K562 (cell line): ENCODE measurements around the gene FASTKD3. TPM values are rescaled to one million over a fixed set of nuclear protein-coding genes. Genes with fewer than 3 reads are reported as not detected.

Experiments
- ADNP ChIP-seq: fragments of 200-800 bp; sonication (Bioruptor generic); IDR thresholded peaks from 2 replicates; pipeline ENCODE4 v1.6.1; 2016; ENCODE audit warnings: missing genetic modification characterization, missing compliant biosample characterization
- BHLHE40 ChIP-seq: IDR thresholded peaks from 2 replicates; pipeline ENCODE4 v1.6.1; 2011; ENCODE audit warnings: low read length, improper control_type of control experiment
- E2F6 ChIP-seq, 2 experiments: IDR thresholded peaks; 2 replicates each; pipeline ENCODE4 v1.6.1; 2011; ENCODE audit warnings: borderline replicate concordance in 1 of 2, control low read depth in 1 of 2, low read depth in 1 of 2, low read length in 1 of 2, mild to moderate bottlenecking in 1 of 2, mixed read lengths in 1 of 2, moderate library complexity in 1 of 2; ENCODE audit not compliant: insufficient read depth in 1 of 2, insufficient read length in 1 of 2, poor library complexity in 1 of 2, severe bottlenecking in 1 of 2; ENCODE audit errors: extremely low read depth in 1 of 2
- EHMT2 ChIP-seq: fragments of 450-650 bp; IDR thresholded peaks from 2 replicates; pipeline ENCODE4 v1.6.1; 2018; ENCODE audit warnings: antibody characterized with exemption
- EZH2 ChIP-seq: IDR thresholded peaks from 2 replicates; pipeline ENCODE4 v1.6.1; 2012; ENCODE audit warnings: low read depth, mild to moderate bottlenecking, inconsistent platforms, low read length, borderline replicate concordance
- HDAC8 ChIP-seq: fragments of 450-650 bp; IDR thresholded peaks from 2 replicates; pipeline ENCODE4 v1.6.1; 2016; ENCODE audit warnings: mild to moderate bottlenecking, missing genetic modification characterization, moderate library complexity, missing compliant biosample characterization
- MLLT1 ChIP-seq, 2 experiments: fragments of 450-650 bp; IDR thresholded peaks; 2 replicates each; pipeline ENCODE4 v1.6.1; 2016
- MYBL2 ChIP-seq, 2 experiments: fragments of 450-650 bp in 1 of 2; sonication (generic) in 1 of 2; formaldehyde crosslinking in 1 of 2; IDR thresholded peaks; 2 replicates each; pipeline versions ENCODE4 v1.6.1 to v1.8.1; 2017 to 2022; ENCODE audit warnings: borderline replicate concordance in 1 of 2, inconsistent platforms in 1 of 2, low read depth in 1 of 2, mild to moderate bottlenecking in 1 of 2, missing genetic modification reagents in 1 of 2, moderate library complexity in 1 of 2
- NELFE ChIP-seq: IDR thresholded peaks from 2 replicates; pipeline ENCODE4 v1.6.1; 2011; ENCODE audit warnings: mild to moderate bottlenecking; ENCODE audit not compliant: insufficient read depth, insufficient read length
- PTTG1 ChIP-seq: fragments of 450-650 bp; IDR thresholded peaks from 2 replicates; pipeline ENCODE4 v1.6.1; 2016; ENCODE audit warnings: low read depth, mild to moderate bottlenecking, missing genetic modification characterization, missing compliant biosample characterization
- RFX5 ChIP-seq: IDR thresholded peaks from 2 replicates; pipeline ENCODE4 v1.6.1; 2011; ENCODE audit warnings: low read depth, mild to moderate bottlenecking, improper control_type of control experiment, low read length
- SMARCC2 ChIP-seq: fragments of 450-650 bp; IDR thresholded peaks from 2 replicates; pipeline ENCODE4 v1.6.1; 2017; ENCODE audit warnings: antibody characterized with exemption, moderate library complexity, mild to moderate bottlenecking, low read depth
- SOX6 ChIP-seq: fragments of 450-650 bp; IDR thresholded peaks from 2 replicates; pipeline ENCODE4 v1.6.1; 2014; ENCODE audit warnings: mild to moderate bottlenecking
- STAG1 ChIP-seq: sonication (generic); formaldehyde crosslinking; IDR thresholded peaks from 2 replicates; pipeline ENCODE4 v1.5.0; 2020; ENCODE audit warnings: missing genetic modification reagents, borderline replicate concordance
- XRCC5 ChIP-seq: fragments of 200-400 bp; formaldehyde crosslinking; IDR thresholded peaks from 2 replicates; pipeline ENCODE4 v1.6.1; 2017; ENCODE audit warnings: low read depth, mild to moderate bottlenecking, low read length
- ZNF24 ChIP-seq: fragments of 450-650 bp; IDR thresholded peaks from 2 replicates; pipeline ENCODE4 v1.6.1; 2016
- ZNF384 ChIP-seq: IDR thresholded peaks from 2 replicates; pipeline ENCODE4 v1.6.1; 2012; ENCODE audit warnings: low read depth, low read length, improper control_type of control experiment
- ZNF76 ChIP-seq: fragments of 250-450 bp; sonication (Bioruptor Pico); IDR thresholded peaks from 2 replicates; pipeline ENCODE4 v1.4.0; 2020; ENCODE audit warnings: mild to moderate bottlenecking, moderate library complexity, borderline replicate concordance
- polyA plus RNA-seq, 8 experiments: library from polyadenylated mRNA; depleted of rRNA in 4 of 8; stranded (reverse) in 5 of 8; unstranded in 3 of 8; fragments of >200 nt; fragmentation: Nextera tagmentation in 2 of 8; fragmentation: Illumina TruSeq in 1 of 8; extraction: Ambion mirVana in 2 of 8; extraction: Trizol in 1 of 8; gene quantifications; 2 replicates each; pipeline versions ENCODE4 v1.2.1 to v1.2.3, GENCODE V29; 2011 to 2014; ENCODE audit warnings: inconsistent platforms in 1 of 8, missing spikeins in 1 of 8
- total RNA-seq, 7 experiments: library from RNA; depleted of rRNA in 6 of 7; stranded (reverse); fragments of >200 nt in 6 of 7; fragmentation: Illumina TruSeq in 2 of 7; extraction: Trizol in 2 of 7; gene quantifications; 2 replicates each; pipeline versions ENCODE4 v1.2.1 to v1.2.3, GENCODE V29; 2011 to 2021; ENCODE audit warnings: low replicate concordance in 1 of 7
- TF ChIP-seq, protein P1 (sequence below): sonication (generic); formaldehyde crosslinking; IDR thresholded peaks from 2 replicates; pipeline ENCODE4 v1.8.0; 2022; ENCODE audit warnings: missing genetic modification reagents, mild to moderate bottlenecking, borderline replicate concordance
- TF ChIP-seq, protein P2 (sequence below): sonication (generic); formaldehyde crosslinking; IDR thresholded peaks from 2 replicates; pipeline ENCODE4 v1.4.0; 2020; ENCODE audit warnings: mild to moderate bottlenecking, missing genetic modification reagents
- TF ChIP-seq, protein P3 (sequence below): IDR thresholded peaks from 2 replicates; pipeline ENCODE4 v1.6.1; 2014; ENCODE audit warnings: antibody characterized with exemption

FASTKD3 gene
- total and polyA plus RNA-seq, 9 of the 15 experiments (the other 6 are each of a cell fraction or from before 2014, with no cell fraction given), result 17.1 to 149 (median 47.5) TPM

DNA sequence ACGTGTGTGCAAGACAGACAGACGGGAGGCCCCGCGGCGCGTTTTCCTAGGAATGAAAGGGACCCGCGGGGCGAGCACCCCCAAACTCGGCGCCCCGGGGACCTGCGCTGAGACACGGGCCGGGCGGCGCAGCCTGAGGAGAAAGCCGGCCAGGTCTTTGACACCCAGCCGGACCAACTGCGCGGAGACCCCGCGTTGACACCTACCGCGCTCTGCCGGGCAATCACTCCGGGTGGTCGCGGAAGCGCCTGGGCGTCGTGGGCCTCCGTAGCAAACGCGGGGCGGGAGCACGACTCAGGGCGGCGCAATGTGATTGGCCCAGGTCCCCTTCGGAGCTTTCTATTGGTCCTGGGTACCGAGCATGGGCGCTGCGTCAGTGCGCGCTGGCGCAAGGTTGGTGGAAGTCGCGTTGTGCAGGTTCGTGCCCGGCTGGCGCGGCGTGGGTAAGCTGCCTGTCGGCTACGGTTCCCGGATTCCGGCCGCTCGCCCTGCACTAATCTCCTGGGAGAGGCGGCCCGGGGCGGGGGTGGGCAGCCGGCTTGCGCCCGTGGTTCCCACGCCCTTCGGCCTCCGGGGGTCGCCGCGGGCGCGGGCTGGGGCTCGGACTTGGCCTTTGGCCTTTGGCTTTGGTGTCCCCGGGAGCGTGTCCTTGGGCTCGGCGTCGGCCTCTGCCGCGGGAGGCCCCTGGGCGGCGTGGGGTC is at the start of gene FASTKD3, which contains the start of gene MTRR (continued):
- TF ChIP-seq, protein P1, sequence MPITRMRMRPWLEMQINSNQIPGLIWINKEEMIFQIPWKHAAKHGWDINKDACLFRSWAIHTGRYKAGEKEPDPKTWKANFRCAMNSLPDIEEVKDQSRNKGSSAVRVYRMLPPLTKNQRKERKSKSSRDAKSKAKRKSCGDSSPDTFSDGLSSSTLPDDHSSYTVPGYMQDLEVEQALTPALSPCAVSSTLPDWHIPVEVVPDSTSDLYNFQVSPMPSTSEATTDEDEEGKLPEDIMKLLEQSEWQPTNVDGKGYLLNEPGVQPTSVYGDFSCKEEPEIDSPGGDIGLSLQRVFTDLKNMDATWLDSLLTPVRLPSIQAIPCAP (CRISPR knock-in tag), result no peak
- TF ChIP-seq ZNF384 (no peak), SOX6 (no peak), STAG1 (CRISPR knock-in tag) (no peak), ZNF24 (no peak), E2F6 (IDR thresholded peaks at IDR 0.05; ENCODE audit: borderline replicate concordance in 1 of 2, extremely low read depth in 1 of 2, insufficient read depth in 1 of 2, insufficient read length in 1 of 2, low read depth in 1 of 2, low read length in 1 of 2, poor library complexity in 1 of 2, severe bottlenecking in 1 of 2) (peak; percentile 76 to 82), PTTG1 (tag) (no peak), XRCC5 (peak; percentile 25; the same call in 1 of the 2 replicates), HDAC8 (tag) (no peak), MYBL2 (IDR thresholded peaks at IDR 0.05; ENCODE audit: low read depth) (no peak), MYBL2 (CRISPR knock-in tag; IDR thresholded peaks at IDR 0.05; ENCODE audit: borderline replicate concordance) (no peak), BHLHE40 (0 out of 2 replicates have a peak, but pooled peaks have one; percentile 4), NELFE (no peak), EZH2 (no peak), ADNP (no peak), ZNF76 (CRISPR knock-in tag) (no peak), RFX5 (no peak), MLLT1 (IDR thresholded peaks at IDR 0.05) (peak in 1 of 2 experiments; percentile 55; a peak in 1 of 4 replicates), SMARCC2 (no peak), EHMT2 (no peak)
- TF ChIP-seq, protein P2, sequence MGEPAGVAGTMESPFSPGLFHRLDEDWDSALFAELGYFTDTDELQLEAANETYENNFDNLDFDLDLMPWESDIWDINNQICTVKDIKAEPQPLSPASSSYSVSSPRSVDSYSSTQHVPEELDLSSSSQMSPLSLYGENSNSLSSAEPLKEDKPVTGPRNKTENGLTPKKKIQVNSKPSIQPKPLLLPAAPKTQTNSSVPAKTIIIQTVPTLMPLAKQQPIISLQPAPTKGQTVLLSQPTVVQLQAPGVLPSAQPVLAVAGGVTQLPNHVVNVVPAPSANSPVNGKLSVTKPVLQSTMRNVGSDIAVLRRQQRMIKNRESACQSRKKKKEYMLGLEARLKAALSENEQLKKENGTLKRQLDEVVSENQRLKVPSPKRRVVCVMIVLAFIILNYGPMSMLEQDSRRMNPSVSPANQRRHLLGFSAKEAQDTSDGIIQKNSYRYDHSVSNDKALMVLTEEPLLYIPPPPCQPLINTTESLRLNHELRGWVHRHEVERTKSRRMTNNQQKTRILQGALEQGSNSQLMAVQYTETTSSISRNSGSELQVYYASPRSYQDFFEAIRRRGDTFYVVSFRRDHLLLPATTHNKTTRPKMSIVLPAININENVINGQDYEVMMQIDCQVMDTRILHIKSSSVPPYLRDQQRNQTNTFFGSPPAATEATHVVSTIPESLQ, result peak; percentile 62; the same call in 1 of the 2 replicates
- TF ChIP-seq, protein P3, sequence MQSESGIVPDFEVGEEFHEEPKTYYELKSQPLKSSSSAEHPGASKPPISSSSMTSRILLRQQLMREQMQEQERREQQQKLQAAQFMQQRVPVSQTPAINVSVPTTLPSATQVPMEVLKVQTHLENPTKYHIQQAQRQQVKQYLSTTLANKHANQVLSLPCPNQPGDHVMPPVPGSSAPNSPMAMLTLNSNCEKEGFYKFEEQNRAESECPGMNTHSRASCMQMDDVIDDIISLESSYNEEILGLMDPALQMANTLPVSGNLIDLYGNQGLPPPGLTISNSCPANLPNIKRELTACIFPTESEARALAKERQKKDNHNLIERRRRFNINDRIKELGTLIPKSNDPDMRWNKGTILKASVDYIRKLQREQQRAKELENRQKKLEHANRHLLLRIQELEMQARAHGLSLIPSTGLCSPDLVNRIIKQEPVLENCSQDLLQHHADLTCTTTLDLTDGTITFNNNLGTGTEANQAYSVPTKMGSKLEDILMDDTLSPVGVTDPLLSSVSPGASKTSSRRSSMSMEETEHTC, result no peak
